ENCODE results near the gene CTRB1. TPM values are rescaled to one million over a fixed set of nuclear protein-coding genes. Genes with fewer than 3 reads are reported as not detected.
"Not testable (repeated sequence)": the region's sequence is repeated elsewhere in the genome, so short reads cannot be mapped to it uniquely, and the experiment has no call there.

The CTRB1 gene
- total RNA-seq, 2 donors from 2014 or later, result 19.1 TPM; not detected in 1

- Histone ChIP-seq H3K4me3 (no peak overlapping the region), H3K4me1 (peaks cover 17% of the 10 kb centered on the region), H3K9me3 (no peaks in the 10 kb centered on the region), H3K36me3 (peaks cover 11% of the 10 kb centered on the region), H3K27ac (no peak overlapping the region), H3K27me3 (no peaks in the 10 kb centered on the region), H3K9ac (ENCODE audit: low read depth in 2 of 2, low read length in 2 of 2) (no peak overlapping the region)
- no peak for TF ChIP-seq CTCF (IDR thresholded peaks at IDR 0.05)
- no peak for DNase-seq
- intact Hi-C loops (cut with DNase I), result no loop called here
These were observed 23.2 kb downstream of the CTRB1 start for GRCh38 chr16:75241955-75242354.

- peaks cover 22% of the 10 kb centered on the region for H3K4me1 ChIP-seq
- H3K9me3 ChIP-seq; H3K9ac ChIP-seq (ENCODE audit: low read depth in 2 of 2, low read length in 2 of 2); intact Hi-C loops (cut with DNase I); H3K27me3 ChIP-seq; DNase-seq; H3K4me3 ChIP-seq; H3K27ac ChIP-seq: not testable (repeated sequence)
- H3K36me3 ChIP-seq, result peaks cover 11% of the 10 kb centered on the region
These were observed 23.8 kb downstream of the CTRB1 start for GRCh38 chr16:75242436-75243078.

GRCh38 chr16:75243667-75244224, 25.0 kb downstream of the CTRB1 start:
- Histone ChIP-seq H3K4me1 (peaks cover 33% of the 10 kb centered on the region), H3K9me3 (no peaks in the 10 kb centered on the region), H3K36me3 (peaks cover 7% of the 10 kb centered on the region), H3K9ac (ENCODE audit: low read depth in 2 of 2, low read length in 2 of 2) (no peak overlapping the region), H3K4me3 (no peak overlapping the region), H3K27ac (peak overlapping the region; percentile 76), H3K27me3 (no peaks in the 10 kb centered on the region)
- TF ChIP-seq CTCF (IDR thresholded peaks at IDR 0.05), result no peak
- no peak for DNase-seq
- intact Hi-C loops (cut with DNase I), result no loop called here

GRCh38 chr16:75244225-75244809, 25.5 kb downstream of the CTRB1 start:
- Histone ChIP-seq H3K36me3 (peaks cover 7% of the 10 kb centered on the region), H3K27ac (peak overlapping the region; percentile 76), H3K9ac (ENCODE audit: low read depth in 2 of 2, low read length in 2 of 2) (peak overlapping the region; percentile 8 to 43), H3K4me1 (peaks cover 39% of the 10 kb centered on the region), H3K4me3 (no peak overlapping the region), H3K9me3 (no peaks in the 10 kb centered on the region), H3K27me3 (no peaks in the 10 kb centered on the region)
- TF ChIP-seq CTCF (IDR thresholded peaks at IDR 0.05), result no peak
- intact Hi-C loops (cut with DNase I), result no loop called here
- no peak for DNase-seq

- H3K36me3 ChIP-seq, result peaks cover 7% of the 10 kb centered on the region
- intact Hi-C loops (cut with DNase I), result no loop called here
- peak; percentile 65 for DNase-seq
- peak overlapping the region; percentile 18 to 43 for H3K9ac ChIP-seq (ENCODE audit: low read depth in 2 of 2, low read length in 2 of 2)
- H3K27me3 ChIP-seq, result no peaks in the 10 kb centered on the region
- no peak for TF ChIP-seq CTCF (IDR thresholded peaks at IDR 0.05)
- H3K27ac ChIP-seq, result peak overlapping the region; percentile 76
- no peaks in the 10 kb centered on the region for H3K9me3 ChIP-seq
- no peak overlapping the region for H3K4me3 ChIP-seq
- H3K4me1 ChIP-seq, result peaks cover 44% of the 10 kb centered on the region
These were observed 26.3 kb downstream of the CTRB1 start for GRCh38 chr16:75244844-75245758.

Data from colonic mucosa (tissue), 4 donors.